ENCODE data around the gene STARD3. TPM values are rescaled to one million over a fixed set of nuclear protein-coding genes. Genes with fewer than 3 reads are reported as not detected.

Gene STARD3
- total and polyA plus RNA-seq, 2 donors (not counting 3 experiments of a cell fraction or from before 2014, with no cell fraction given), result 51.0 to 75.7 TPM

- FAIRE-seq (no peak), DNase-seq (ENCODE audit: low read depth, low spot score) (no peak)
- Histone ChIP-seq H3K27me3 (ENCODE audit: control insufficient read depth in 2 of 2, insufficient read depth in 2 of 2, low read length in 2 of 2) (peaks cover 6 to 10% of the 10 kb centered on the region in 2 experiments), H3K9ac (replicated peaks; ENCODE audit: extremely low read depth, insufficient read depth, low read length) (no peak overlapping the region), H3K79me2 (ENCODE audit: control insufficient read depth, insufficient read depth, low read length) (no peaks in the 10 kb centered on the region), H3K9me3 (replicated peaks; ENCODE audit: control insufficient read depth, insufficient read depth, low read length) (no peaks in the 10 kb centered on the region), H4K20me1 (replicated peaks; ENCODE audit: control insufficient read depth, extremely low read depth, insufficient read depth, low read length) (no peaks in the 10 kb centered on the region), H2AFZ (ENCODE audit: low read depth, low read length) (no peak overlapping the region), H3K4me1 (ENCODE audit: control insufficient read depth, extremely low read depth, insufficient read depth, low read length) (no peaks in the 10 kb centered on the region), H3K36me3 (ENCODE audit: control insufficient read depth in 2 of 2, extremely low read depth in 1 of 2, insufficient read depth in 2 of 2, low read length in 2 of 2) (no peaks in the 10 kb centered on the region), H3K27ac (ENCODE audit: insufficient read depth, low read depth, low read length) (no peak overlapping the region), H3K4me2 (ENCODE audit: insufficient read depth, low read length) (no peak overlapping the region), H3K9me1 (replicated peaks; ENCODE audit: control insufficient read depth, extremely low read depth, insufficient read depth, low read length) (no peaks in the 10 kb centered on the region), H3K4me3 (replicated peaks in 1 of 3; ENCODE audit: insufficient read depth in 1 of 3, low read depth in 1 of 3, low read length in 3 of 3) (no peak overlapping the region)
- dilution Hi-C loops (cut with MboI; ENCODE audit: extremely low pct_ligation_motif_present, low sequenced_read_pairs) (no loop called here), intact Hi-C loops (cut with micrococcal nuclease) (no loop called here)
- no TSS peak for BruUV-seq (replicated peaks)
- POLR2A ChIA-PET, result no interaction called here
- no peak for TF ChIP-seq GATA2 (IDR thresholded peaks at IDR 0.05; ENCODE audit: insufficient read depth, insufficient read length, low read depth, low read length)
- no peak for TF ChIP-seq POLR2A (IDR thresholded peaks at IDR 0.05; ENCODE audit: low read depth, low read length)
- no peak for TF ChIP-seq POLR2AphosphoS5 (IDR thresholded peaks at IDR 0.05; ENCODE audit: insufficient read depth, low read depth, low read length)
- no peak for TF ChIP-seq MYC (IDR thresholded peaks at IDR 0.05; ENCODE audit: low read depth, low read length)
- TF ChIP-seq JUN (IDR thresholded peaks at IDR 0.05; ENCODE audit: borderline replicate concordance, insufficient read depth, insufficient read length, low read depth), result no peak
- no peak for TF ChIP-seq CTCF (IDR thresholded peaks at IDR 0.05; ENCODE audit: extremely low read depth in 1 of 2, insufficient read depth in 1 of 2, low read depth in 1 of 2, low read length in 2 of 2)
- no peak for TF ChIP-seq FOS (IDR thresholded peaks at IDR 0.05; ENCODE audit: borderline replicate concordance, insufficient read depth, low read length)
- TF ChIP-seq MAX (IDR thresholded peaks at IDR 0.05; ENCODE audit: insufficient read depth, insufficient read length), result no peak
- no peak for TF ChIP-seq EZH2 (IDR thresholded peaks at IDR 0.05; ENCODE audit: borderline replicate concordance, low read depth, low read length, severe bottlenecking)
- CTCF ChIA-PET, result interaction anchor here (0.6 to 13.1 kb wide), 8 partner anchors 9 to 119 kb away, joined by 3 to 291 read pairs (median 6); no protein-coding TSS in a partner anchor
Measured at GRCh38 chr17:39666231-39666600, 29.3 kb downstream of the STARD3 start.

Data from endothelial cell of umbilical vein (primary cell).